Limb (tissue), 2 donors: ENCODE data around the gene XKR8.
"Not testable (repeated sequence)": the region's sequence is repeated elsewhere in the genome, so short reads cannot be mapped to it uniquely, and the experiment has no call there.

Experiments used
- DNase-seq, 2 donors: peaks; one replicate each; pipeline ENCODE4 v3.0.0-alpha.2; 2016; ENCODE audit errors: extremely low spot score in 2 of 2

Gene XKR8

GRCh38 chr1:27990920-27991537 lies 31.3 kb downstream of the XKR8 start:
- DNase-seq, result no peak

GRCh38 chr1:27992276-27992675 lies 32.5 kb downstream of the XKR8 start:
- no peak for DNase-seq

GRCh38 chr1:27993241-27993640 lies 33.5 kb downstream of the XKR8 start:
- DNase-seq, result no peak

GRCh38 chr1:27994060-27994459 lies 34.3 kb downstream of the XKR8 start:
- no peak for DNase-seq

GRCh38 chr1:27994526-27994925 lies 34.8 kb downstream of the XKR8 start:
- DNase-seq, result not testable (repeated sequence)

- DNase-seq, result no peak
These were observed 39.3 kb downstream of the XKR8 start for GRCh38 chr1:27999055-27999454.

GRCh38 chr1:28002600-28002999 lies 42.8 kb downstream of the XKR8 start:
- no peak for DNase-seq

- DNase-seq, result not testable (repeated sequence)
These were observed 43.3 kb downstream of the XKR8 start for GRCh38 chr1:28003117-28003516.

GRCh38 chr1:28010969-28011368 lies 51.2 kb downstream of the XKR8 start:
- no peak for DNase-seq
